HepG2 (cell line): ENCODE measurements around the gene FXR2. TPM values are rescaled to one million over a fixed set of nuclear protein-coding genes. Genes with fewer than 3 reads are reported as not detected.

Experiments used
- AKAP8 ChIP-seq: sonication (generic); formaldehyde crosslinking; IDR thresholded peaks from 2 replicates; pipeline ENCODE4 v1.5.1; 2020; ENCODE audit warnings: mild to moderate bottlenecking, missing genetic modification reagents
- FOSL1 ChIP-seq: sonication (generic); formaldehyde crosslinking; IDR thresholded peaks from 2 replicates; pipeline ENCODE4 v1.9.0; 2021; ENCODE audit warnings: missing genetic modification reagents, borderline replicate concordance
- GTF3A ChIP-seq: sonication (generic); formaldehyde crosslinking; conservative IDR thresholded peaks from 2 replicates; pipeline ENCODE4 v1.4.0; 2020; ENCODE audit warnings: mild to moderate bottlenecking, missing genetic modification reagents
- GZF1 ChIP-seq: sonication (generic); formaldehyde crosslinking; IDR thresholded peaks from 2 replicates; pipeline ENCODE4 v1.5.1; 2020; ENCODE audit warnings: mild to moderate bottlenecking, missing genetic modification reagents
- HHEX ChIP-seq: IDR thresholded peaks from 2 replicates; pipeline ENCODE4 v1.6.1; 2016; ENCODE audit warnings: control low read depth
- MED13 ChIP-seq: sonication (generic); formaldehyde crosslinking; IDR thresholded peaks from 2 replicates; pipeline ENCODE4 v1.5.0; 2020; ENCODE audit warnings: missing genetic modification reagents
- MTA1 ChIP-seq: sonication (generic); formaldehyde crosslinking; IDR thresholded peaks from 2 replicates; pipeline ENCODE4 v1.4.0; 2020; ENCODE audit warnings: missing genetic modification reagents, mild to moderate bottlenecking, borderline replicate concordance
- NFE2L1 ChIP-seq: sonication (generic); formaldehyde crosslinking; IDR thresholded peaks from 2 replicates; pipeline ENCODE4 v1.4.0; 2020; ENCODE audit warnings: missing genetic modification reagents, mild to moderate bottlenecking, borderline replicate concordance
- NR1H2 ChIP-seq: sonication (generic); formaldehyde crosslinking; IDR thresholded peaks from 2 replicates; pipeline ENCODE4 v1.8.1; 2022; ENCODE audit warnings: low read depth, missing genetic modification reagents, borderline replicate concordance
- PAF1 ChIP-seq: IDR thresholded peaks from 2 replicates; pipeline ENCODE4 v1.6.1; 2016; ENCODE audit warnings: missing genetic modification reagents, missing compliant biosample characterization
- RFX3 ChIP-seq: IDR thresholded peaks from 2 replicates; pipeline ENCODE4 v1.6.1; 2016; ENCODE audit warnings: missing biosample characterization, missing genetic modification reagents
- SIN3A ChIP-seq: IDR thresholded peaks from 2 replicates; pipeline ENCODE4 v1.6.1; 2011; ENCODE audit warnings: low read depth, mild to moderate bottlenecking, control low read depth, low read length, borderline replicate concordance
- SIX1 ChIP-seq: sonication (generic); formaldehyde crosslinking; IDR thresholded peaks from 2 replicates; pipeline ENCODE4 v1.4.0; 2020; ENCODE audit warnings: missing genetic modification reagents, borderline replicate concordance
- SP4 ChIP-seq: sonication (generic); formaldehyde crosslinking; IDR thresholded peaks from 2 replicates; pipeline ENCODE4 v1.8.1; 2023; ENCODE audit warnings: mild to moderate bottlenecking, missing genetic modification reagents
- SRY ChIP-seq: sonication (generic); formaldehyde crosslinking; IDR thresholded peaks from 2 replicates; pipeline ENCODE4 v1.8.0; 2022; ENCODE audit warnings: mild to moderate bottlenecking, missing genetic modification reagents
- TOE1 ChIP-seq: sonication (generic); formaldehyde crosslinking; IDR thresholded peaks from 2 replicates; pipeline ENCODE4 v1.4.0; 2020; ENCODE audit warnings: mild to moderate bottlenecking, missing genetic modification reagents
- XBP1 ChIP-seq: sonication (generic); formaldehyde crosslinking; IDR thresholded peaks from 2 replicates; pipeline ENCODE4 v1.5.0; 2020; ENCODE audit warnings: missing genetic modification reagents
- ZEB1 ChIP-seq: IDR thresholded peaks from 2 replicates; pipeline ENCODE4 v1.6.1; 2012; ENCODE audit warnings: mild to moderate bottlenecking, low read depth, inconsistent platforms; ENCODE audit not compliant: insufficient replicate concordance
- ZFP1 ChIP-seq: IDR thresholded peaks from 2 replicates; pipeline ENCODE4 v1.6.1; 2016
- ZKSCAN1 ChIP-seq: fragments of 150-350 bp; IDR thresholded peaks from 2 replicates; pipeline ENCODE4 v1.6.1; 2014; ENCODE audit warnings: low read length
- ZNF180 ChIP-seq: sonication (generic); formaldehyde crosslinking; IDR thresholded peaks from 2 replicates; pipeline ENCODE4 v1.4.0; 2020; ENCODE audit warnings: low read depth, missing genetic modification reagents, borderline replicate concordance
- ZNF430 ChIP-seq: sonication (generic); formaldehyde crosslinking; IDR thresholded peaks from 2 replicates; pipeline ENCODE4 v1.9.0; 2021; ENCODE audit warnings: mild to moderate bottlenecking, missing genetic modification reagents
- ZNF451 ChIP-seq: sonication (generic); formaldehyde crosslinking; IDR thresholded peaks from 2 replicates; pipeline ENCODE4 v1.5.0; 2020; ENCODE audit warnings: mild to moderate bottlenecking, missing genetic modification reagents
- ZNF563 ChIP-seq: sonication (generic); formaldehyde crosslinking; IDR thresholded peaks from 2 replicates; pipeline ENCODE4 v1.8.0; 2022; ENCODE audit warnings: mild to moderate bottlenecking, moderate library complexity, missing genetic modification reagents
- polyA plus RNA-seq, 8 experiments: library from polyadenylated mRNA; depleted of rRNA in 3 of 8; stranded (reverse) in 7 of 8; unstranded in 1 of 8; fragments of >200 nt; fragmentation: Illumina TruSeq in 4 of 8; extraction: Trizol in 4 of 8; gene quantifications; 2 replicates each; pipeline versions ENCODE4 v1.2.1 to v1.2.3, GENCODE V29; 2011 to 2016; ENCODE audit warnings: low read depth in 4 of 8, missing spikeins in 1 of 8, mixed read lengths in 1 of 8; ENCODE audit not compliant: insufficient read depth in 1 of 8
- total RNA-seq, 5 experiments: library from RNA; depleted of rRNA; stranded (reverse); fragments of >200 nt; fragmentation: Illumina TruSeq; extraction: Trizol; gene quantifications; 2 replicates each; pipeline ENCODE4 v1.2.3, GENCODE V29; 2016; ENCODE audit warnings: low read depth in 1 of 5
- TF ChIP-seq, protein P1 (sequence below): sonication (generic); formaldehyde crosslinking; IDR thresholded peaks from 2 replicates; pipeline ENCODE4 v1.8.1; 2023; ENCODE audit warnings: mild to moderate bottlenecking, missing genetic modification reagents
- TF ChIP-seq, protein P2 (sequence below): sonication (generic); formaldehyde crosslinking; IDR thresholded peaks from 2 replicates; pipeline ENCODE4 v1.5.0; 2020; ENCODE audit warnings: mild to moderate bottlenecking, missing genetic modification reagents, borderline replicate concordance
- TF ChIP-seq, protein P3 (sequence below): IDR thresholded peaks from 2 replicates; pipeline ENCODE4 v1.6.1; 2016; ENCODE audit warnings: control low read depth

FXR2 gene
- total and polyA plus RNA-seq, 2 of the 13 experiments (the other 11 are each of a cell fraction or from before 2014, with no cell fraction given), result 20.9 to 24.4 TPM

- TF ChIP-seq, protein P1, sequence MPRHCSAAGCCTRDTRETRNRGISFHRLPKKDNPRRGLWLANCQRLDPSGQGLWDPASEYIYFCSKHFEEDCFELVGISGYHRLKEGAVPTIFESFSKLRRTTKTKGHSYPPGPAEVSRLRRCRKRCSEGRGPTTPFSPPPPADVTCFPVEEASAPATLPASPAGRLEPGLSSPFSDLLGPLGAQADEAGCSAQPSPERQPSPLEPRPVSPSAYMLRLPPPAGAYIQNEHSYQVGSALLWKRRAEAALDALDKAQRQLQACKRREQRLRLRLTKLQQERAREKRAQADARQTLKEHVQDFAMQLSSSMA (CRISPR knock-in tag), result no peak
- TF ChIP-seq NFE2L1 (CRISPR knock-in tag), result no peak; the same call in 1 of the 2 replicates
- TF ChIP-seq ZNF563 (CRISPR knock-in tag), result no peak
- TF ChIP-seq ZEB1, result peak; percentile 17
- TF ChIP-seq XBP1 (CRISPR knock-in tag), result 0 out of 2 replicates have a peak, but pooled peaks have one; percentile 36
- TF ChIP-seq MED13 (CRISPR knock-in tag), result no peak
- TF ChIP-seq PAF1 (CRISPR knock-in tag), result peak; percentile 100
- 0 out of 2 replicates have a peak, but pooled peaks have one; percentile 35 for TF ChIP-seq SIX1
- TF ChIP-seq, protein P2, sequence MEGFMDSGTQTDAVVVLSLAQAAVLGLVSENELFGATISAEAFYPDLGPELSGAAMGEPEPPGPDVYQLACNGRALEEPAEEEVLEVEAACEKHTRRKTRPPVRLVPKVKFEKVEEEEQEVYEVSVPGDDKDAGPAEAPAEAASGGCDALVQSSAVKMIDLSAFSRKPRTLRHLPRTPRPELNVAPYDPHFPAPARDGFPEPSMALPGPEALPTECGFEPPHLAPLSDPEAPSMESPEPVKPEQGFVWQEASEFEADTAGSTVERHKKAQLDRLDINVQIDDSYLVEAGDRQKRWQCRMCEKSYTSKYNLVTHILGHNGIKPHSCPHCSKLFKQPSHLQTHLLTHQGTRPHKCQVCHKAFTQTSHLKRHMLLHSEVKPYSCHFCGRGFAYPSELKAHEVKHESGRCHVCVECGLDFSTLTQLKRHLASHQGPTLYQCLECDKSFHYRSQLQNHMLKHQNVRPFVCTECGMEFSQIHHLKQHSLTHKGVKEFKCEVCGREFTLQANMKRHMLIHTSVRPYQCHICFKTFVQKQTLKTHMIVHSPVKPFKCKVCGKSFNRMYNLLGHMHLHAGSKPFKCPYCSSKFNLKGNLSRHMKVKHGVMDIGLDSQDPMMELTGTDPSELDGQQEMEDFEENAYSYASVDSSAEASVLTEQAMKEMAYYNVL (CRISPR knock-in tag), result no peak; the same call in 1 of the 2 replicates
- TF ChIP-seq, protein P3, sequence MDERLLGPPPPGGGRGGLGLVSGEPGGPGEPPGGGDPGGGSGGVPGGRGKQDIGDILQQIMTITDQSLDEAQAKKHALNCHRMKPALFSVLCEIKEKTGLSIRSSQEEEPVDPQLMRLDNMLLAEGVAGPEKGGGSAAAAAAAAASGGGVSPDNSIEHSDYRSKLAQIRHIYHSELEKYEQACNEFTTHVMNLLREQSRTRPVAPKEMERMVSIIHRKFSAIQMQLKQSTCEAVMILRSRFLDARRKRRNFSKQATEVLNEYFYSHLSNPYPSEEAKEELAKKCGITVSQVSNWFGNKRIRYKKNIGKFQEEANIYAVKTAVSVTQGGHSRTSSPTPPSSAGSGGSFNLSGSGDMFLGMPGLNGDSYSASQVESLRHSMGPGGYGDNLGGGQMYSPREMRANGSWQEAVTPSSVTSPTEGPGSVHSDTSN (CRISPR knock-in tag), result no peak
- no peak for TF ChIP-seq TOE1 (CRISPR knock-in tag)
- TF ChIP-seq HHEX (CRISPR knock-in tag), result no peak
- TF ChIP-seq AKAP8 (CRISPR knock-in tag), result peak; percentile 94
- no peak for TF ChIP-seq GTF3A (CRISPR knock-in tag)
- peak; percentile 39; the same call in 1 of the 2 replicates for TF ChIP-seq SP4
- TF ChIP-seq SRY, result no peak
- TF ChIP-seq ZNF180 (CRISPR knock-in tag), result no peak
- TF ChIP-seq FOSL1, result 0 out of 2 replicates have a peak, but pooled peaks have one; percentile 29
- 0 out of 2 replicates have a peak, but pooled peaks have one; percentile 66 for TF ChIP-seq GZF1 (CRISPR knock-in tag)
- TF ChIP-seq ZFP1 (CRISPR knock-in tag), result peak; percentile 61; the same call in 1 of the 2 replicates
- no peak for TF ChIP-seq NR1H2 (CRISPR knock-in tag)
- TF ChIP-seq SIN3A, result peak; percentile 77; the same call in 1 of the 2 replicates
- peak; percentile 78 for TF ChIP-seq RFX3 (CRISPR knock-in tag)
- no peak; the same call in 1 of the 2 replicates for TF ChIP-seq ZKSCAN1
- peak; percentile 73; the same call in 1 of the 2 replicates for TF ChIP-seq ZNF430
- no peak; the same call in 1 of the 2 replicates for TF ChIP-seq MTA1 (CRISPR knock-in tag)
- peak; percentile 87; the same call in 1 of the 2 replicates for TF ChIP-seq ZNF451
Measured at GRCh38 chr17:7579001-7579833, 35.5 kb downstream of the FXR2 start, which contains the start of gene CD68 (continued).
